Loucy (cell line): ENCODE measurements around the gene DGUOK.

Source experiments
- EZH2phosphoT487 ChIP-seq: fragments of 200-600 bp; IDR thresholded peaks from 2 replicates; pipeline ENCODE4 v1.6.1; 2018; ENCODE audit warnings: antibody characterized with exemption, mild to moderate bottlenecking, moderate library complexity, borderline replicate concordance
- TF ChIP-seq, protein P1 (sequence below): fragments of 200-600 bp; sonication (generic); conservative IDR thresholded peaks from 2 replicates; pipeline ENCODE4 v1.5.1; 2014; ENCODE audit warnings: mild to moderate bottlenecking, antibody characterized with exemption, low read length

DNA sequence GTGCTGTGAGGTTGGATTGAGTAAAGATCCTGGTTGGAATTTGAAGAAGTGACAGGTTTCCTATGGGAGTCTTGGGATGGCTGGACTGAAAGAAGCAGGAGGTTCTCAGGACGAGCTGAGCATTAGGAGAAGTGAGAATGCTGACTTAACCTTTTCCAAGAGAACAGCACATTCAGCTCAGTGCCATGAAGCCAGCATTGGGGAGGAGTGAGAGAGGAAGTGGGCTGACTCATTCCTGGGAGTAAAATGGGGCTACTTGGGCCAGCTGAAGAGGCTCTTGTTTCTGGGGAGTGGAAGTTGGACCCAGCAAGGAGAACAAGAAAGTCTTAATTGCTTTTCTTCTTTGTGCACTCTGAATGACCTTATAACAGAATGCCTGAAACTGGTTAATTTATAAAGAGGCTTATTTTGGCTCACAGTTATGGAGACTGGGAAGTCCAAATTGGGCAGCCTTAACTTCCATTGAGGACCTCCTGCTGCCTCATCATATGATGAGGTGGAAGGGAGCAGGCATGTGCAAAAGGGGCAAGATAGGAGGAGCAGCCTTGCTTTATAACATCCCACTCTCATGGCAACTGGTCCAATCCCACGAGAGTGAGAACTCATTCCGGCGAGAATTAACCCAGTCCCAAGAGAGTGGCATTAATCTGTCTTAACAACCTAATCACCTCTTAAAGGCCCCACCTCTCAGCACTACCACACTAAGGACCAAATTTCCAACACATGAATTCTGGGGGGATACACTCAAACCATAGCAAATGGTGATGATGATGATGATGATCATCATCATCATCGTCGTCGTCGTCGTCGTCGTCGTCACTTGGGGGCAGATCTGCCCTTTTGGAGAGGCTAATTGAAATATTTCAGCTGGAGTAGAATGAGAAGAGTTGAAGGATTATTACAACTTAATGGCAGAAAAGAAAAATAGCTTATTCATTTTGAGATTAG lies 26.1 kb downstream of the DGUOK start:
- TF ChIP-seq, protein P1, sequence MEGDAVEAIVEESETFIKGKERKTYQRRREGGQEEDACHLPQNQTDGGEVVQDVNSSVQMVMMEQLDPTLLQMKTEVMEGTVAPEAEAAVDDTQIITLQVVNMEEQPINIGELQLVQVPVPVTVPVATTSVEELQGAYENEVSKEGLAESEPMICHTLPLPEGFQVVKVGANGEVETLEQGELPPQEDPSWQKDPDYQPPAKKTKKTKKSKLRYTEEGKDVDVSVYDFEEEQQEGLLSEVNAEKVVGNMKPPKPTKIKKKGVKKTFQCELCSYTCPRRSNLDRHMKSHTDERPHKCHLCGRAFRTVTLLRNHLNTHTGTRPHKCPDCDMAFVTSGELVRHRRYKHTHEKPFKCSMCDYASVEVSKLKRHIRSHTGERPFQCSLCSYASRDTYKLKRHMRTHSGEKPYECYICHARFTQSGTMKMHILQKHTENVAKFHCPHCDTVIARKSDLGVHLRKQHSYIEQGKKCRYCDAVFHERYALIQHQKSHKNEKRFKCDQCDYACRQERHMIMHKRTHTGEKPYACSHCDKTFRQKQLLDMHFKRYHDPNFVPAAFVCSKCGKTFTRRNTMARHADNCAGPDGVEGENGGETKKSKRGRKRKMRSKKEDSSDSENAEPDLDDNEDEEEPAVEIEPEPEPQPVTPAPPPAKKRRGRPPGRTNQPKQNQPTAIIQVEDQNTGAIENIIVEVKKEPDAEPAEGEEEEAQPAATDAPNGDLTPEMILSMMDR = no peak
- no peak for TF ChIP-seq EZH2phosphoT487
